Lower leg skin (tissue), 4 donors: ENCODE data around the gene GUCA1A. TPM values are rescaled to one million over a fixed set of nuclear protein-coding genes. Genes with fewer than 3 reads are reported as not detected.

Experiments
- DNase-seq, 2 donors: peaks; one replicate each; pipeline ENCODE4 v3.0.0-alpha.2; 2019; ENCODE audit warnings: low spot score in 2 of 2
- H3K4me3 ChIP-seq: fragments of 200-600 bp; sonication (generic); 2 replicates; pipeline ENCODE4 v1.5.1; 2017; ENCODE audit warnings: mild to moderate bottlenecking, low read depth; ENCODE audit not compliant: poor library complexity, severe bottlenecking
- CTCF ChIP-seq, 3 donors: fragments of 450-650 bp; IDR thresholded peaks; one replicate each; pipeline ENCODE4 v1.5.1; 2016; ENCODE audit warnings: antibody characterized with exemption in 3 of 3, mild to moderate bottlenecking in 3 of 3, moderate library complexity in 2 of 3
- POLR2A ChIP-seq, 2 donors: fragments of 450-650 bp; IDR thresholded peaks; one replicate each; pipeline ENCODE4 v1.6.1; 2016 to 2017; ENCODE audit warnings: antibody characterized with exemption in 2 of 2, mild to moderate bottlenecking in 1 of 2, moderate library complexity in 1 of 2
- WGBS, 2 donors: methylation state at CpG; one replicate each; pipeline ENCODE4 v1.1.5; 2018; 5-methylcytosine and 5-hydroxymethylcytosine counted together
- intact Hi-C: fragments of 100-400 bp; cut with DNase I; formaldehyde crosslinking; loops from one replicate; pipeline ENCODE4 v1.15.0; 2023; ENCODE audit warnings: low total_unique reads
- total RNA-seq, 4 donors: library from RNA; depleted of rRNA; stranded (reverse); fragments of >200 nt; gene quantifications; one replicate each; pipeline ENCODE4 v1.1.0, GENCODE V29; 2016

Gene GUCA1A
- total RNA-seq, 4 donors from 2014 or later = not detected

- intact Hi-C loops = no loop called here
- 86 to 89% methylated on average over 23 to 25 of the region's 25 CpGs for WGBS, 2 donors
- DNase-seq = no peak
These were observed 44.5 kb upstream of the GUCA1A start for GRCh38 chr6:42128460-42129359.

GRCh38 chr6:42129360-42129676, 43.8 kb upstream of the GUCA1A start:
- TF ChIP-seq CTCF (IDR thresholded peaks at IDR 0.05) (no peak), POLR2A (IDR thresholded peaks at IDR 0.05) (no peak)
- H3K4me3 ChIP-seq = no peak overlapping the region
- no peak for DNase-seq
- intact Hi-C loops = no loop called here
- 96 to 100% methylated on average over 2 of the region's 2 CpGs for WGBS, 2 donors

More at GRCh38 chr6:42128460-42129359, 44.5 kb upstream of the GUCA1A start:
- H3K4me3 ChIP-seq = no peak overlapping the region
- TF ChIP-seq CTCF (IDR thresholded peaks at IDR 0.05) (no peak), POLR2A (IDR thresholded peaks at IDR 0.05) (no peak)

GRCh38 chr6:42131531-42131930, 41.6 kb upstream of the GUCA1A start:
- intact Hi-C loops = no loop called here
- 92 to 93% methylated on average over 11 of the region's 11 CpGs for WGBS, 2 donors
- TF ChIP-seq POLR2A (IDR thresholded peaks at IDR 0.05) (no peak), CTCF (IDR thresholded peaks at IDR 0.05) (no peak)
- DNase-seq = no peak
- H3K4me3 ChIP-seq = no peak overlapping the region

- TF ChIP-seq CTCF (IDR thresholded peaks at IDR 0.05) (no peak), POLR2A (IDR thresholded peaks at IDR 0.05) (no peak)
- WGBS, 2 donors = 78 to 80% methylated on average over 4 of the region's 4 CpGs
- intact Hi-C loops = no loop called here
These were observed 39.2 kb upstream of the GUCA1A start for GRCh38 chr6:42133926-42134325.

GRCh38 chr6:42135161-42135560, 38.0 kb upstream of the GUCA1A start:
- H3K4me3 ChIP-seq = no peak overlapping the region
- intact Hi-C loops = no loop called here
- no peak for TF ChIP-seq POLR2A (IDR thresholded peaks at IDR 0.05)
- TF ChIP-seq CTCF (IDR thresholded peaks at IDR 0.05) = no peak
- DNase-seq = no peak
- 86 to 87% methylated on average over 12 of the region's 12 CpGs for WGBS, 2 donors

More at GRCh38 chr6:42133926-42134325, 39.2 kb upstream of the GUCA1A start:
- no peak overlapping the region for H3K4me3 ChIP-seq
- DNase-seq = no peak
